GM18526 (cell line): ENCODE measurements around the gene ADCY5.

Experiments used
- POLR2A ChIP-seq: IDR thresholded peaks from 3 replicates; pipeline ENCODE4 v1.6.1; 2011; ENCODE audit not compliant: insufficient read length; ENCODE audit errors: extremely low read depth

ADCY5 gene

DNA sequence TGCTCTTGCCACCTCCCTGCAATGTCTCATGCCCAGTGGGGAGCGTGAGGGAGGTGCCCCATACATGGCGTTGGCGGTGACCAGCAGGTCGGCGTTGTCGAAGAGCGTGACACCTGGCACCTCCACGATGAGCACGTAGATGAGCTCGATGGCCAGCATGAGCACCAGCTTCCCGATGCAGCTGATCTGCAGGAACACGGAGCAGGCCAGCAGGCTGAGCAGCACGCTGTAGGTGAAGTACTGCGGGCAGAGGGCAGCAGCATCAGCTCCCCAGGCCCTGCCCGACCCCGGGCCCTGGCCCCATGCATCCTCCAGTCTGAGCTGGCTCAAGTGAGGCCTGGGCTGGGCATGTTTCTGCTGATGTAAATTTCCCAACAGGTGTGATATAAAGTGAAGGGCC is 148.8 kb downstream of the ADCY5 start:
- TF ChIP-seq POLR2A = no peak

- no peak for TF ChIP-seq POLR2A
These were observed 149.3 kb downstream of the ADCY5 start for GRCh38 chr3:123299581-123299980.

GRCh38 chr3:123298903-123299302 is 150.0 kb downstream of the ADCY5 start:
- no peak for TF ChIP-seq POLR2A

DNA sequence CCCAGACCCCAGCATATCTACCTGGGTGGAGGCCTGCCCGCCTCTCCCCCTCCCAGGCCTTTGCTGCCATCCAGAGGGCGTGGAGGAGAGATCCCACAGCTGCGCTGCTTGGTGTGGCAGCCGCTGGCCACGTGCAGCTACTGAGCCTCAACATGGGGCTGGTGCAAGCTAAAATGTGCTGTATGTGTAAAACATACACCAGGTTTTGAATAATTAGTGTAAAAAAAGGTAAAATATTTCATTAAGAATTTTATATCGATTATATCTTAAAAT is 151.3 kb downstream of the ADCY5 start:
- no peak for TF ChIP-seq POLR2A

DNA sequence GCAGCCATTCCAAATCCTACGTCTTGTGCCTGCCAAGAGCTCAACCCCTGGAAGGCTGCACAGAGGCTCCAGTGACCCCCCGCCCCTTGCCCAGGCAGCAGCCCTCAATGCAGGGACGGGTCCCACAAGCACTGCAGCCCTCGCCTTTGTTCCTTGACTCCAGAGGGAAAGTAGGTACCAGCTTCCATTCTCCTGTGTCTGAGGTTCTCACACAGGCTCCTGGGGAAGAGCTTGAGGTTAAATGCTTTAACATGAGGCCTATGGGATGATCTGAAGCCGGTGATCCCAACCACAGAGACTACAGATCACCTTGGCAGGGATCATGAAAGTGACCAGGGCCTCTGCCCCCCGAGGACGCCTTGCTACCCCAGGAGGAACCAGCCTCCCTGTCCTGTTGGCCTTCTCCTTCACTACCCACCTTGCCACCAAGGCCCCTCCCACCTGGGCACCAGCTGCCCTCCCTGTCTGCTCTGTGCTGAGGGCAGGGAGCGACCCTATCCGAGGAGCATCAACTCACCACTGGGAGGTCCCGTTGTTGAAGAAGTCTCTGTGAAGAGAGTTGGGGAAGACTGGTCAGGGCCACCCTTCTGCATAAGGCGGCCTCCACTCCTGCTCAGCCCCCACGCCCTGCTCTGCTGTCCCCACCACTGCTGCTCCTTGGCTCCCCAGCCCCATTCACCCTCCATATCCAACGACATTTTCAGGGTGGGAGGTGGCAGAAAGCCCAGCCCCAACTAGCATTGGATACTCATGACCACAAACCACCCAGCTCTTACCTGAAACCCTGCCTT is 151.9 kb downstream of the ADCY5 start:
- no peak for TF ChIP-seq POLR2A

DNA sequence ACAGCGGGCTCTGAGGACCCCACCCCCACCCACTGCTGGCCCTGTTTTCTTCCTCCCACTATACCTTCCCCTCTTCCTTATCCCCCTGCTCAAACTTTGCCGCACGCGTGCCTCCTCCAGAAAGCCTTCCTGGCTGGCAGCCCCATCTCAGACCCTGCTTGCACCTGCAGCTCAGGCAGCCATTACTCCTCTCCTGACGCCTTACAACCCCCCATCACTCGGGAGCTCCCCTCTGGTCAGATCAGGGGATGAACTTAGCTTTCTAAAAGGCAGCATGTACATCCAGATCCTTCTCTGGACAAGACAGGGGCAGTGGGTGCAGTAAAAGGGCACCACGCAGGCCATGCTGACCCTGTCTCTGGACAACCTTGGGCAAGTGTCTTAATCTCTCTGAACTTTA is 152.6 kb downstream of the ADCY5 start:
- TF ChIP-seq POLR2A = no peak

- no peak for TF ChIP-seq POLR2A
These were observed 153.0 kb downstream of the ADCY5 start for GRCh38 chr3:123295901-123296250.

GRCh38 chr3:123295171-123295900 is 153.6 kb downstream of the ADCY5 start:
- no peak for TF ChIP-seq POLR2A

DNA sequence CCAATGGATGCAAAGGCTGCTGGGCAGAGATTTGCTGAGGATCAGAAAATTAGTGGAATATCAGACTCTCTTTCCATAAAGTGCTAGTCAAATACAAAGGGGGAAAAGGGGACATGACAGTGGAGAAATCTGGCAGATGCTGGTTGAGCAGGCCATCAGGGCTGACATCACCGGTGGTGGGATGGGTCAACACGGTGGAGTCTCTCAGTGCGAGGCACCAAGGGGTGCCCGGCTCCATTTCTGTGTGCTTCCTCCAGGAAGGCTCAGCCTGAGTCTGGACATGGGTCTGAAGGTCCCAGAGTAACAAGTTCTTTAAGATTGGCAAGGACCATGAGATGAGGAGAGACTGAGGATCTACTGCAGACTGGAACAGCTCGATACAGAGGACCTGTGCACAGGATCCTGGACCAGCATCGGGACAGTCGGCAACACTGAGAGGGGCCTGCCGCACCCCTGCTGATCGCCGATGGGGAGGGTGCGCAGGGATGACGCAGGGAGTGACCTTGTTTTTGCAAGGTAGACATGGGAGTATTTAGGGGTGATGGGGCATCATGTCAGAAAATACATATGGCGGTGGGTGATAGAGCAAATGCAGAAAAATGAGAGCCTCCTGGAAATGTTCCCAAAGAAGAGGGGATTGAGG is 154.5 kb downstream of the ADCY5 start:
- TF ChIP-seq POLR2A = no peak

DNA sequence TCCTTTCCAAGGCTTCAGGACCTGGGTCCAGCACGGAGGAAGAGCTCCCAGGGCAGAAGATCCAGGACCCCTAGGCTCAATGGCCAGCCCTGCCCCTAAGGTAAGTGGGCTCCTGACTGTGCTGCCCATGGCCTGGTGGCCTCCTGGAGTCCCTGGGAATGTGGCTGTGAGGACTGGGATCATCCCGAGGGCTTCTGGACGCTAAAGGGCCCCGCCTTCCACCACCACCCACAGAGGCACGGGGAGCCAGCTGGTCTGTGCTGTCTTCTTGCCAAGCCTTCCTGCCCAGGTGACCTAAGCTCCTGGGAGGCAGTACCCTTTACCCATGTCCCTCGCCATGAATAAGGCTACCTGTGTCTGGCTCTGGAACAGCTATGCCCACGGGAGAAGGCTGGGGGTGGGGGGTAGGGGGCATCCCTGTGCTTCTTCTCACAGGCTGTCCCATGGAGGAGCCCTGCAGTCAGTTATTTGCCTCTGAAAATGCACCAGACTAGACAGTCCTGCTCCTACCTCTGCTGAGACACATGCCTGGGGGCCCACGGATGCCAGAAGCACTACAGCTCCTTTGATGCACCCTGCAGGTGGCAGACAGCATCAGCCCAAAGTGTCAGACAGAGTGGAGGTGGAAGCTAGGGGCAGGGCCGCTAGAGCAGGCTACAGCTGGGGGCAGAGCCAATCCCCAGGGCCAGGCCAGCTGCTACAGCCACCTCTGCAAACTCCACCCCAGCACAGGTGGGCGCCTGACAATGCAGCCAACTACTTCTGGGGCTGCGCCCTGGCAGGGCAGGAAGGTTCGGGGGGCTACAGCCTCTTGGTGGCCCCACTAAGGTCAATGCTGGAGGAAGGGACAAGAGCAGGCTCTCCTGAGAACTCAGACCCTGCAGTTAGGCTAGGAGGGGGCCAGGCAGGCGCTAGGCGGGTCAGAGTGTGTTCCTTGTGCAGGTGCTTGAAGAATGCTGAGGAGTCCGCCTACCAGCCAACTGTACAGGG is 156.3 kb downstream of the ADCY5 start:
- no peak for TF ChIP-seq POLR2A

GRCh38 chr3:123291404-123291803 is 157.5 kb downstream of the ADCY5 start:
- no peak for TF ChIP-seq POLR2A

DNA sequence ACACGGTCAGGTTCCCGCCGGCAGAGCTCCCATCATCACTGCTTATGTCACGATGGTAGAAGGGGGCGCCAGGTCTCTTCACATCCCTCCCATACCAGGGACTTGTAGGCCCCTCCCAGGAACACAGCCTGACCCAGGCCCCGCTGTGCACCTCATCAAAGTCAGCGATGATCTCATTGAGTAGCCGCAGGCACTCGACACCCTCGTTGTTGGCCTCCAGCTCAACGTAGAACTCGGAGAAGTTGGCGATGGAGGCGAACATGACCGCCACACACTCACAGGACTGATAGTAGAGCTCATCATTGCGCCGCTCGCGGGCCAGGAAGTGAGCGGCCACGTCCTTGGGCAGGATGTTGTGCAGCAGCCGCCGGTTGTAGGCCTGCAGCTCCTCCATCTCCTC is 157.9 kb downstream of the ADCY5 start:
- TF ChIP-seq POLR2A = no peak

DNA sequence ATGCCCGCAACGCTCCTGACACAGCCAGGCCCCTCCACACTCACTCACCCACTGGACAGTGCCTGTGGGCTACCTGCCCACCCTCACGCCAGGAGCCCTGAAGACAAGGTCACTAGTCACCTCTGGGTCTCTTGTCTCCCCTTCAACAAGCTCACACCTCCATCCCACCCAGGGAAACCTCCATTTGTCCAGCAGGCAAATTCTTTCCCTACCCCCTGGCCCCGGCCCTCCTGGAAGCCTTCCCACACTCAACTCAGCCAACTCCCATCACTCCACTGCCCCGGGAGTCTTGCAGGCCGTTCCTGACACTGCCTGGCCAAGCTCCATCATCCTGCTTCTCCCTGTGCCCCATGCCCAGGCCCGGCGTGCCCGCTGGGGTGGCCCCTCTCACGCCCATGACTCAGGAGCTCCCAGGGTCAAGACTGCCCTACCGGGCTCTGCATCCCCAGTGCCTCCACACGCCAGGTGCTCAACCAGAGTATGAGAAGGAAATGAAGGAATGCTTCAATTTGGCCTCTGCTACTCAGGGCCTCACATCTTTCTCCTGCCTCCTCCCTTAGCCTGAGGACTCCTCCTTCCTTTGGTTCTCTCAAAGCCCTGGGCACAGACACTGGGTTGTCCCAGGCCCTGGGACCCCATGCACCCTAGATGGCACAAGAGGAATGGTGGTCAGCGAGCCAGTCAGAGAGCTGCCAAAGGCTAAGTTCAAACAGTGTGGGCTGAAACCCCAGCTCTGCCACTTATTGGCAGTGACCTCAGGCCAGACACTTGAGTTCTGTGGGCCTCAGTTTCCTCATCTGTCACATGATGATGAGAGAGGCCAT is 158.6 kb downstream of the ADCY5 start:
- TF ChIP-seq POLR2A = no peak

DNA sequence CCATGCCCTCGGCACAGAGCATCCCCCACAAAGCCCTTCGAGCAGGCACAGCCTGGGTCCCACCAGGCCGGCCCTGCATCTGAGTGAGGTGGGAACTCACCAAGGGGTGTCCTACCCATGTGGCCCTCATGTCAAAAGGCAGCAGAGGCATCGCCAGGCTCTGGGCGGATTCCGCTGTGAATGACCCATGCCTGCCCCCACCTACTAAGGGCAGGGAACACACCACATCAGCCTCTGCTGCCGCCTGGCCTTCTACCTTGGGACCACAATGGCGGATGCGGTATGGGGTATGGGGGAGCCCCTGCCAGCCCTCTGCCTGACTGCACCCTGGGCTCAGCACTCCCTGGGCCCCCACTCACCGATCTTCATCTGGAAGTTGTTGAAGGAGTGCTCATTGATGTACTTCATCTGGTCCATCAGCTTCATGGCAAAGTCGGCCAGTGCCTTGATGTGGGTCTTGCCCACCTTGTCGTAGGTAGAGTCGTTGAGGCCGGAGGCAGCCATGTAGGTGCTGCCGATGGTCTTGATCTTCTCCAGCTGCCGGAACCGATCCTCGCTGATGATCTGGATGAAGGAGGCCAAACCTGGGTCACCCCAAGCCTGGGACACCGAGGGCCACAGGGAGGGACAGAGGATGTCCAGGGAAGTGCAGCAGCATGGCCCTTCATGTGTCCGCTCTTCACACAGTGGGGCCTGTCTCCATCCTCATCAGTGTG is 159.3 kb downstream of the ADCY5 start:
- TF ChIP-seq POLR2A = no peak

DNA sequence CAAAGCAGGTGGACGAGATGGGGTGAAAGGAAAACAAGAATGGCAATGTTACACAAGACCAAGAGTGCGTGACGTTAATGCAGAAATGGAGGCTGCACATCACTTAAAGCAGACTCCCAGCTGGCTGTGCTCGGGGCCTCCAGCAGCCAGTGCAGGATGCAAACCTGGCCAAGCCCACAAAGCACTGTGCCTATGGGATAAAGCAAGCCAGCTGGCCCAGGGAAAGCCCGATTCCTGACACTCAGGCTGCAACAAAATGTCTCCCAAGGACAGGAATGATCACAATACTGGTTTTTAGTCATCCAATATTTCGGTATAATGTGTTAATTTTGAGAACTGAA is 161.0 kb downstream of the ADCY5 start:
- no peak for TF ChIP-seq POLR2A
